ENCODE measurements around the gene IL18RAP.

DNA sequence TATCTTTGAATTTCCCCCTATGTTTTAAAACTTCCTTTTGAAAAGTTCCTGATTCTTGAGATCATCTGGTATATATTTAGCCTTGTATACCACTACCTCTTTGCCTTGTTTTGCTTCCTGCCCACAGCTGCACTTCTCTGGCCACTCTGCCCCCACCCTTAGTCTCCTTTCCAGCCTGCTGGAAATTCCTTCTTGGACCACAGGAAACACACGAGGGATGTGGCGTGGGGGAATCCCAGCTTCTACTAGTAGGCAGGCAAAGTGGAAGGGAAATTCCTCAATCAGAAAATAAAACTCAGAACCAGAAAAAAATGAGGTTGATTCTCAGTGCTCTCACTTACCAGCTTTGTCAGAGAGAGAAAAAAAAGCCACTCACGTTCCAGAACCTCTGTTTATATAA is 13.4 kb downstream of the IL18RAP start:
- TF ChIP-seq, protein P1, sequence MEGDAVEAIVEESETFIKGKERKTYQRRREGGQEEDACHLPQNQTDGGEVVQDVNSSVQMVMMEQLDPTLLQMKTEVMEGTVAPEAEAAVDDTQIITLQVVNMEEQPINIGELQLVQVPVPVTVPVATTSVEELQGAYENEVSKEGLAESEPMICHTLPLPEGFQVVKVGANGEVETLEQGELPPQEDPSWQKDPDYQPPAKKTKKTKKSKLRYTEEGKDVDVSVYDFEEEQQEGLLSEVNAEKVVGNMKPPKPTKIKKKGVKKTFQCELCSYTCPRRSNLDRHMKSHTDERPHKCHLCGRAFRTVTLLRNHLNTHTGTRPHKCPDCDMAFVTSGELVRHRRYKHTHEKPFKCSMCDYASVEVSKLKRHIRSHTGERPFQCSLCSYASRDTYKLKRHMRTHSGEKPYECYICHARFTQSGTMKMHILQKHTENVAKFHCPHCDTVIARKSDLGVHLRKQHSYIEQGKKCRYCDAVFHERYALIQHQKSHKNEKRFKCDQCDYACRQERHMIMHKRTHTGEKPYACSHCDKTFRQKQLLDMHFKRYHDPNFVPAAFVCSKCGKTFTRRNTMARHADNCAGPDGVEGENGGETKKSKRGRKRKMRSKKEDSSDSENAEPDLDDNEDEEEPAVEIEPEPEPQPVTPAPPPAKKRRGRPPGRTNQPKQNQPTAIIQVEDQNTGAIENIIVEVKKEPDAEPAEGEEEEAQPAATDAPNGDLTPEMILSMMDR (IDR thresholded peaks at IDR 0.05) = no peak
- no peak for TF ChIP-seq POLR2AphosphoS5 (IDR thresholded peaks at IDR 0.05)
- no peak for TF ChIP-seq POLR2A (IDR thresholded peaks at IDR 0.05)
